OCI-LY3 (cell line): ENCODE data around the gene CLEC16A.

Experiments
- H2AFZ ChIP-seq: fragments of 200-600, 300-600 bp; shearing (Covaris generic); 2 replicates; pipeline ENCODE4 v1.6.0; 2014; ENCODE audit warnings: antibody characterized with exemption, low read depth, low read length
- H3K27ac ChIP-seq: fragments of 200-600, 300-600 bp; sonication (generic); 2 replicates; pipeline ENCODE4 v1.5.1; 2014; ENCODE audit warnings: mild to moderate bottlenecking, low read length, moderate library complexity, mixed read lengths
- H3K27me3 ChIP-seq: fragments of 200-600, 300-600 bp; sonication (generic); 2 replicates; pipeline ENCODE4 v1.6.1; 2014; ENCODE audit warnings: low read depth, low read length, mixed read lengths
- H3K36me3 ChIP-seq: fragments of 200-600, 300-600 bp; sonication (generic); replicated peaks from 2 replicates; pipeline ENCODE3; 2014; ENCODE audit warnings: low read depth, low read length, mixed read lengths
- H3K4me1 ChIP-seq: fragments of 300-600, 200-600 bp; sonication (generic); 2 replicates; pipeline ENCODE4 v1.6.1; 2014; ENCODE audit warnings: low read length, mixed read lengths
- H3K4me2 ChIP-seq: fragments of 200-600, 300-600 bp; sonication (generic); 2 replicates; pipeline ENCODE4 v1.6.1; 2014; ENCODE audit warnings: low read length, mixed read lengths
- H3K4me3 ChIP-seq: fragments of 300-600, 200-600 bp; sonication (generic); 2 replicates; pipeline ENCODE4 v1.5.1; 2014; ENCODE audit warnings: antibody characterized with exemption, mild to moderate bottlenecking, low read length, moderate library complexity
- H3K79me2 ChIP-seq: fragments of 300-600, 200-600 bp; shearing (Covaris generic); 2 replicates; pipeline ENCODE4 v1.6.1; 2014; ENCODE audit warnings: mild to moderate bottlenecking, low read length, mixed read lengths
- H3K9ac ChIP-seq: fragments of 300-600, 200-600 bp; shearing (Covaris generic); 2 replicates; pipeline ENCODE4 v1.6.0; 2014; ENCODE audit warnings: mild to moderate bottlenecking, low read length, moderate library complexity
- H3K9me3 ChIP-seq: fragments of 200-600, 300-600 bp; shearing (Covaris generic); 2 replicates; pipeline ENCODE4 v1.6.1; 2014; ENCODE audit warnings: low read length, mixed read lengths; ENCODE audit not compliant: insufficient read depth
- H4K20me1 ChIP-seq: fragments of 200-600, 300-600 bp; sonication (generic); 2 replicates; pipeline ENCODE4 v1.6.1; 2016; ENCODE audit warnings: low read length, mixed read lengths; ENCODE audit not compliant: insufficient read depth
- EZH2phosphoT487 ChIP-seq: fragments of 200-600 bp; shearing (Covaris generic); IDR thresholded peaks from 2 replicates; pipeline ENCODE4 v1.6.1; 2018; ENCODE audit warnings: antibody characterized with exemption, mixed run types, low read depth
- TF ChIP-seq, protein P1 (sequence below): fragments of 200-600, 300-600 bp; sonication (generic); IDR thresholded peaks from 2 replicates; pipeline ENCODE4 v1.5.1; 2014; ENCODE audit warnings: antibody characterized with exemption, low read length, low read depth

CLEC16A gene

DNA sequence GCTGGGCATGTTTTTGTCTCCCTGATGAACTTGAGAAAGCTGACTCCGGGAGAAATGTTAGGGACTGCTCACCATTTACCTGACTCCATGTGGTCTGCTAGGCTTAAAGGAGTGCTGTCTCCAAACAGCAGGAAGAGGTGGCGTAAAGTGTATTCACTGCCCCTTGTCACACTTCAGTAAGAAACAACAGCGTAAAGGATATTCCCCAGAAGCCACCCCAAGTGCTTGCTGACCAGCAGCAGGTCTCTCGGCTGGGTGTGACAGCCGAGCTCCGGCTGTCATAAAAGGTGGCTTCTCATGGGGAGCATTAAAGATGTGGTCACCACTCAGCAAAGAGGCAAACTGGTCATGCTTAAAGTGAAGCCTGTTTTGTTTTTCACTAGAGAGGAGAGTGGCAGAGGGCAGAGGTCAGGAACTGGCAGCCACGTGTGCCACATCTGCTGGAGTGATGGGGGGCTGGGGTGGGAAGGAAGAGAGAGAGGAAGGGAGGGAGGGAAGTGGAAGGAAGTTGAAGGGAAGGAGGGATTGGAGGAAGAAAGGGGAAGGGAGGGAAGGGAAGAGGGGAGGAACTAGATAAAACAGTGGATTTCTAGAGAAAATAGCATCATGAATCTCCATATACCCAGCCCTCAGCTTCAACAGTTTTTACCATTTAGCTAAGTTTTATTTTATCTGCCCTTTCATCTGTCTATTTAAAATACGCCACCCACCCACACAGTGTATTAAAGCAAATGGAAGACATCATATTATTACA, 119.3 kb downstream of the CLEC16A start:
- H3K9ac ChIP-seq, result no peak overlapping the region
- H3K4me3 ChIP-seq, result no peak overlapping the region
- H3K27ac ChIP-seq, result no peak overlapping the region
- H3K27me3 ChIP-seq, result no peaks in the 10 kb centered on the region
- H3K9me3 ChIP-seq, result no peaks in the 10 kb centered on the region
- H3K79me2 ChIP-seq, result no peaks in the 10 kb centered on the region
- no peak overlapping the region for H3K4me2 ChIP-seq
- H3K4me1 ChIP-seq, result no peaks in the 10 kb centered on the region
- H4K20me1 ChIP-seq, result no peaks in the 10 kb centered on the region
- TF ChIP-seq, protein P1, sequence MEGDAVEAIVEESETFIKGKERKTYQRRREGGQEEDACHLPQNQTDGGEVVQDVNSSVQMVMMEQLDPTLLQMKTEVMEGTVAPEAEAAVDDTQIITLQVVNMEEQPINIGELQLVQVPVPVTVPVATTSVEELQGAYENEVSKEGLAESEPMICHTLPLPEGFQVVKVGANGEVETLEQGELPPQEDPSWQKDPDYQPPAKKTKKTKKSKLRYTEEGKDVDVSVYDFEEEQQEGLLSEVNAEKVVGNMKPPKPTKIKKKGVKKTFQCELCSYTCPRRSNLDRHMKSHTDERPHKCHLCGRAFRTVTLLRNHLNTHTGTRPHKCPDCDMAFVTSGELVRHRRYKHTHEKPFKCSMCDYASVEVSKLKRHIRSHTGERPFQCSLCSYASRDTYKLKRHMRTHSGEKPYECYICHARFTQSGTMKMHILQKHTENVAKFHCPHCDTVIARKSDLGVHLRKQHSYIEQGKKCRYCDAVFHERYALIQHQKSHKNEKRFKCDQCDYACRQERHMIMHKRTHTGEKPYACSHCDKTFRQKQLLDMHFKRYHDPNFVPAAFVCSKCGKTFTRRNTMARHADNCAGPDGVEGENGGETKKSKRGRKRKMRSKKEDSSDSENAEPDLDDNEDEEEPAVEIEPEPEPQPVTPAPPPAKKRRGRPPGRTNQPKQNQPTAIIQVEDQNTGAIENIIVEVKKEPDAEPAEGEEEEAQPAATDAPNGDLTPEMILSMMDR, result no peak
- TF ChIP-seq EZH2phosphoT487, result no peak
- peaks cover 17% of the 10 kb centered on the region for H3K36me3 ChIP-seq
- no peak overlapping the region for H2AFZ ChIP-seq

DNA sequence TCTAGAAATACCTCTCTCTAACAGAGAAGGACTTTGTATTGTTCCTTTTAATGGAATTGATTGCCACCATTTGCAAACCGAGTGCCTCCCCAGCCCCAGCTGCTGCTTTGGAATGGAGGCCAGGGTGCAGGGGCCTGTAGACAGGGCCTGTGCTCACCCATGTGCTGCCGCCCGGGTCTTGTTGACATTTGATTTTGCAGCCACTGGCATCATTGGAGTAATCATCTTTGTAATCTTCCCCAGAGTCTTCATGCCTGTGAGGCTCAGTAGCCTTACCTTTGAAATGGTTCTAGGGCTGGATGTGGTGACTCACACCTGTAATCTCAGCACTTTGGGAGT, 119.8 kb downstream of the CLEC16A start:
- no peak overlapping the region for H3K9ac ChIP-seq
- H3K4me1 ChIP-seq, result no peaks in the 10 kb centered on the region
- H3K9me3 ChIP-seq, result no peaks in the 10 kb centered on the region
- no peaks in the 10 kb centered on the region for H3K79me2 ChIP-seq
- no peak overlapping the region for H2AFZ ChIP-seq
- no peaks in the 10 kb centered on the region for H4K20me1 ChIP-seq
- no peak overlapping the region for H3K4me3 ChIP-seq
- H3K27ac ChIP-seq, result no peak overlapping the region
- H3K36me3 ChIP-seq, result peaks cover 17% of the 10 kb centered on the region
- no peak overlapping the region for H3K4me2 ChIP-seq
- no peaks in the 10 kb centered on the region for H3K27me3 ChIP-seq
- TF ChIP-seq, protein P1, result no peak
- no peak for TF ChIP-seq EZH2phosphoT487

DNA sequence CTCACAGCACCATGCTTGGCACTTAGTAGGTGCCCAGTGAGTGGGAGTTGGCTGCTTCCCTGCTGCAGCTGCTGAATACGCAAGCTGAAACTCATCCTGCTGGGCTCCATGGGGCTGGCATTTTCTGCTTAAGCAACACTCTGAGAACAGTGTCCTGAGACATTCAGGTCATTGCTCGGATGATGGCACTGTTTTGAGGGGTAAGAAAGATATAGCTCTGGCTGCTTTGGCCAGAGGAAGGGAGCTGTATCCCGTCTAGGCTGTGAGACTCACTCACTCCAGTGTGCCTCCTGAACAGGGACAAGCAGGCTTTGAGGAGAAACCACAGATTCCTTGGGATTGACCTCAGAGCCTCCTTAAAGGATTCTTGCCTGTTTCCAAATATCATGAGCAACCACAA, 120.5 kb downstream of the CLEC16A start:
- Histone ChIP-seq H3K4me3 (no peak overlapping the region), H4K20me1 (no peaks in the 10 kb centered on the region), H3K9me3 (no peaks in the 10 kb centered on the region), H3K27me3 (no peaks in the 10 kb centered on the region), H3K79me2 (no peaks in the 10 kb centered on the region), H3K36me3 (peaks cover 17% of the 10 kb centered on the region), H3K27ac (no peak overlapping the region), H3K4me1 (no peaks in the 10 kb centered on the region), H3K4me2 (no peak overlapping the region), H2AFZ (no peak overlapping the region), H3K9ac (no peak overlapping the region)
- no peak for TF ChIP-seq EZH2phosphoT487
- TF ChIP-seq, protein P1, result no peak

DNA sequence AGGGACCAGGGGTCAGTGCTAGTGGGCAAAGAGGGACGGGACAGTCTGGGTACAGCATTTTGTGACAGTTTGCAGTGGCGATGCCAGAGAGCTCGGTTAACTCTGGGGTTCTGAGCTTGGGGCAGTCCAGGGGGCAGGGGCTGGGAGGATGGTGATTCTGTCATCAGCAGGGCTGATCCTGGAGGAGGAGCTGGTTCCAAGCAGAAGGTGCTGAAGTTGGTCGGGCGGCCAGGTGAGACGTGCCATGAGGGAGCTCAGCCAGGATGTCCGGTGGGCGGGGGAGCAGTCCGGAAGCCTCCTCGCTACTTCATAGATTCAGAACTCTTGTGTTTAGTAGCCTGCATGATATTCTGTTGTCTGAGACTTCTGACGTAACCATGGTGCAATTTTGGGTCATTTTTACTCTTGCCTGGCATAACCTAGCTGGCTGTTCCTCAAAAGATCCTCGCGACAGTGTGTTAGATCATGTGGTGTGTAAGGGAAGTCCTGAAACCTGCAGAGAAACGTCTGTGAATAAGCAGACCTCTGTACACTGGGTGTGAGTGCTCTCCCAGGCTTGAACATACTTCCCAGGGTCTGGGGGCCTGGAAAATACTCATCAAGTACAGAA, 122.0 kb downstream of the CLEC16A start:
- no peaks in the 10 kb centered on the region for H4K20me1 ChIP-seq
- no peak overlapping the region for H3K27ac ChIP-seq
- H3K9me3 ChIP-seq, result no peaks in the 10 kb centered on the region
- H3K4me2 ChIP-seq, result no peak overlapping the region
- H3K4me3 ChIP-seq, result no peak overlapping the region
- no peak overlapping the region for H3K9ac ChIP-seq
- H2AFZ ChIP-seq, result no peak overlapping the region
- H3K36me3 ChIP-seq, result peaks cover 17% of the 10 kb centered on the region
- no peaks in the 10 kb centered on the region for H3K79me2 ChIP-seq
- TF ChIP-seq, protein P1, result no peak
- no peaks in the 10 kb centered on the region for H3K27me3 ChIP-seq
- H3K4me1 ChIP-seq, result no peaks in the 10 kb centered on the region
